GM18861 (cell line): Measurements from ENCODE around the gene MRC2.

ENCODE experiments used
- ATAC-seq: cut with Tn5 transposase; IDR thresholded peaks from one replicate; pipeline ENCODE4 v1.9.1; 2021; ENCODE audit not compliant: unreplicated experiment

MRC2 gene

GRCh38 chr17:62658136-62658920, 30.9 kb downstream of the MRC2 start:
- ATAC-seq: no peak

GRCh38 chr17:62660629-62661118, 33.2 kb downstream of the MRC2 start:
- no peak for ATAC-seq

- no peak for ATAC-seq
Measured at GRCh38 chr17:62661337-62661736, 33.9 kb downstream of the MRC2 start.

- no peak for ATAC-seq
Measured at GRCh38 chr17:62662855-62663254, 35.4 kb downstream of the MRC2 start.

- no peak for ATAC-seq
Measured at GRCh38 chr17:62663304-62663703, 35.8 kb downstream of the MRC2 start.

- no peak for ATAC-seq
Measured at GRCh38 chr17:62664336-62665120, 37.1 kb downstream of the MRC2 start.

- no peak for ATAC-seq
Measured at GRCh38 chr17:62665599-62665998, 38.1 kb downstream of the MRC2 start.

- no peak for ATAC-seq
Measured at GRCh38 chr17:62666061-62666800, 38.8 kb downstream of the MRC2 start.

- no peak for ATAC-seq
Measured at GRCh38 chr17:62666801-62667591, 39.5 kb downstream of the MRC2 start.

GRCh38 chr17:62668091-62668804, 40.8 kb downstream of the MRC2 start:
- no peak for ATAC-seq

GRCh38 chr17:62670202-62670821, 42.8 kb downstream of the MRC2 start:
- no peak for ATAC-seq

GRCh38 chr17:62671553-62671952, 44.1 kb downstream of the MRC2 start:
- no peak for ATAC-seq

- ATAC-seq: no peak
Measured at GRCh38 chr17:62672957-62673356, 45.5 kb downstream of the MRC2 start.

GRCh38 chr17:62673614-62674362, 46.3 kb downstream of the MRC2 start:
- no peak for ATAC-seq

GRCh38 chr17:62674363-62674739, 46.9 kb downstream of the MRC2 start:
- ATAC-seq: no peak

GRCh38 chr17:62674841-62675240, 47.4 kb downstream of the MRC2 start:
- ATAC-seq: no peak

GRCh38 chr17:62675260-62675659, 47.8 kb downstream of the MRC2 start:
- no peak for ATAC-seq

GRCh38 chr17:62675701-62676100, 48.2 kb downstream of the MRC2 start:
- ATAC-seq: no peak
